Gastrocnemius medialis (tissue), 4 donors: ENCODE data around the gene UPF1. TPM values are rescaled to one million over a fixed set of nuclear protein-coding genes. Genes with fewer than 3 reads are reported as not detected.

Experiments
- ATAC-seq, 2 donors: fragments of 150-250 bp; one replicate each; pipeline ENCODE4 v1.9.1; 2016
- DNase-seq, 2 donors: peaks; one replicate each; pipeline ENCODE4 v3.0.0-alpha.2; 2019
- H3K27ac ChIP-seq, 4 donors: fragments of 200-600 bp; sonication (generic); 1 replicate in 1 of 4; 2 replicates in 3 of 4; pipeline ENCODE4 v1.5.1; 2016 to 2018; ENCODE audit warnings: mild to moderate bottlenecking in 2 of 4, moderate library complexity in 1 of 4
- H3K27me3 ChIP-seq, 3 donors: fragments of 200-600 bp; sonication (generic) in 2 of 3; 1 replicate in 1 of 3; 2 replicates in 2 of 3; pipeline versions ENCODE4 v1.5.1 to v1.6.0; 2016 to 2019; ENCODE audit warnings: mild to moderate bottlenecking in 1 of 3, moderate library complexity in 1 of 3
- H3K36me3 ChIP-seq, 2 donors: fragments of 200-600 bp; sonication (generic) in 1 of 2; one replicate each; pipeline ENCODE4 v1.5.1; 2017 to 2018
- H3K4me1 ChIP-seq, 2 donors: fragments of 200-600 bp; sonication (generic) in 1 of 2; one replicate each; pipeline ENCODE4 v1.5.1; 2016 to 2017; ENCODE audit warnings: mild to moderate bottlenecking in 2 of 2
- H3K4me3 ChIP-seq, 4 donors: fragments of 200-600 bp; sonication (generic) in 3 of 4; 1 replicate in 1 of 4; 2 replicates in 3 of 4; pipeline ENCODE4 v1.5.1; 2016 to 2019; ENCODE audit warnings: mild to moderate bottlenecking in 2 of 4
- H3K9me3 ChIP-seq, 3 donors: fragments of 200-600 bp; sonication (generic) in 2 of 3; 1 replicate in 1 of 3; 2 replicates in 2 of 3; pipeline ENCODE4 v1.5.1; 2016 to 2019
- CTCF ChIP-seq, 5 experiments: fragments of 450-650 bp in 3 of 5; fragments of 200-600 bp in 2 of 5; sonication (generic) in 2 of 5; IDR thresholded peaks in 4 of 5; conservative IDR thresholded peaks in 1 of 5; 1 replicate in 4 of 5; 2 replicates in 1 of 5; pipeline ENCODE4 v1.5.1; 2016 to 2019; ENCODE audit warnings: antibody characterized with exemption in 5 of 5, mild to moderate bottlenecking in 3 of 5, moderate library complexity in 3 of 5
- POLR2A ChIP-seq, 2 donors: fragments of 450-650 bp; IDR thresholded peaks; one replicate each; pipeline ENCODE4 v1.6.1; 2017; ENCODE audit warnings: antibody characterized with exemption in 2 of 2, mild to moderate bottlenecking in 2 of 2, moderate library complexity in 2 of 2
- in situ Hi-C, 4 donors: fragments of 200-750 bp; cut with MboI; loops; one replicate each; pipeline versions ENCODE4 v1.15.0 to v1.8.0; 2017; ENCODE audit warnings: low sequenced_read_pairs in 4 of 4
- intact Hi-C: fragments of 100-400 bp; cut with DNase I; formaldehyde crosslinking; loops from one replicate; pipeline ENCODE4 v1.15.1; 2023; ENCODE audit warnings: low total_unique reads
- total RNA-seq, 4 donors: library from RNA; depleted of rRNA; stranded (reverse); fragments of >200 nt; gene quantifications; one replicate each; pipeline versions ENCODE4 v1.1.0 to v1.2.3, GENCODE V29; 2016

Gene UPF1
- total RNA-seq, 4 donors from 2014 or later: 26.0 to 64.9 (median 46.4) TPM

- H3K4me1 ChIP-seq: peaks cover 0 to 14% of the 10 kb centered on the region in 2 donors
- intact Hi-C loops: no loop called here
- H3K36me3 ChIP-seq: peaks cover 0 to 99% of the 10 kb centered on the region in 2 donors
- DNase-seq (no peak), ATAC-seq (no peak)
- peak overlapping the region in 3 of 4 donors; percentile 23 to 70 (median 30) for H3K27ac ChIP-seq
- no peaks in the 10 kb centered on the region for H3K9me3 ChIP-seq
- in situ Hi-C loops: loop anchor here in 1 of 4 donors (10.0 kb wide), 1 partner anchor 264 kb away; no protein-coding TSS in a partner anchor
- TF ChIP-seq POLR2A (IDR thresholded peaks at IDR 0.05) (no peak), CTCF (IDR thresholded peaks at IDR 0.05 in 4 of 5, conservative IDR thresholded peaks at IDR 0.05 in 1 of 5) (no peak)
- no peaks in the 10 kb centered on the region for H3K27me3 ChIP-seq
- H3K4me3 ChIP-seq: no peak overlapping the region
These were observed 27.3 kb downstream of the UPF1 start for GRCh38 chr19:18858906-18859646.

- H3K27me3 ChIP-seq: no peaks in the 10 kb centered on the region
- intact Hi-C loops (no loop called here), in situ Hi-C loops (loop anchor here in 1 of 4 donors (10.0 kb wide), 1 partner anchor 265 kb away; no protein-coding TSS in a partner anchor)
- peaks cover 0 to 14% of the 10 kb centered on the region in 2 donors for H3K4me1 ChIP-seq
- peak overlapping the region; percentile 4 to 70 (median 26) for H3K27ac ChIP-seq
- no peak overlapping the region for H3K4me3 ChIP-seq
- ATAC-seq (peak; percentile 30 to 84), DNase-seq (peak in 1 of 2 donors; percentile 76)
- TF ChIP-seq CTCF (IDR thresholded peaks at IDR 0.05 in 4 of 5, conservative IDR thresholded peaks at IDR 0.05 in 1 of 5) (no peak), POLR2A (IDR thresholded peaks at IDR 0.05) (no peak)
- no peaks in the 10 kb centered on the region for H3K9me3 ChIP-seq
- H3K36me3 ChIP-seq: peaks cover 0 to 99% of the 10 kb centered on the region in 2 donors
These were observed 28.0 kb downstream of the UPF1 start for GRCh38 chr19:18859676-18860301.

GRCh38 chr19:18860302-18860700 is 28.5 kb downstream of the UPF1 start:
- Histone ChIP-seq H3K9me3 (no peaks in the 10 kb centered on the region), H3K36me3 (peaks cover 0 to 99% of the 10 kb centered on the region in 2 donors), H3K4me1 (peaks cover 0 to 14% of the 10 kb centered on the region in 2 donors), H3K27me3 (no peaks in the 10 kb centered on the region), H3K4me3 (no peak overlapping the region), H3K27ac (peak overlapping the region; percentile 4 to 70 (median 26))
- intact Hi-C loops (no loop called here), in situ Hi-C loops (no loop called here)
- no peak for DNase-seq
- ATAC-seq: no peak
- TF ChIP-seq POLR2A (IDR thresholded peaks at IDR 0.05) (no peak), CTCF (IDR thresholded peaks at IDR 0.05 in 4 of 5, conservative IDR thresholded peaks at IDR 0.05 in 1 of 5) (no peak)

- in situ Hi-C loops (no loop called here), intact Hi-C loops (no loop called here)
- Histone ChIP-seq H3K9me3 (no peaks in the 10 kb centered on the region), H3K4me1 (peaks cover 0 to 14% of the 10 kb centered on the region in 2 donors), H3K27ac (peak overlapping the region in 2 of 4 donors; percentile 23 to 70), H3K36me3 (peaks cover 0 to 99% of the 10 kb centered on the region in 2 donors), H3K4me3 (no peak overlapping the region), H3K27me3 (no peaks in the 10 kb centered on the region)
- ATAC-seq (no peak), DNase-seq (no peak)
- no peak for TF ChIP-seq CTCF (IDR thresholded peaks at IDR 0.05 in 4 of 5, conservative IDR thresholded peaks at IDR 0.05 in 1 of 5)
- TF ChIP-seq POLR2A (IDR thresholded peaks at IDR 0.05): no peak
These were observed 29.0 kb downstream of the UPF1 start for GRCh38 chr19:18860725-18861124.
